Lower lobe of right lung (tissue), 2 donors: Measurements from ENCODE around the gene MACROD1. TPM values are rescaled to one million over a fixed set of nuclear protein-coding genes. Genes with fewer than 3 reads are reported as not detected.

ENCODE experiments used
- ATAC-seq, 2 donors: fragments of 200-7000 bp; cut with Tn5 transposase; one replicate each; pipeline ENCODE4 v1.9.1; 2020 to 2022; ENCODE audit warnings: mild to moderate bottlenecking in 2 of 2, moderate library complexity in 2 of 2
- DNase-seq: peaks from one replicate; pipeline ENCODE4 v3.0.0-alpha.2; 2020
- H3K27ac ChIP-seq: fragments of 200-600 bp; one replicate; pipeline ENCODE4 v1.8.0; 2022
- H3K27me3 ChIP-seq: fragments of 200-600 bp; one replicate; pipeline ENCODE4 v1.8.0; 2022; ENCODE audit warnings: low read depth
- H3K36me3 ChIP-seq: fragments of 200-600 bp; one replicate; pipeline ENCODE4 v1.8.0; 2022; ENCODE audit warnings: mild to moderate bottlenecking
- H3K4me1 ChIP-seq: fragments of 200-600 bp; one replicate; pipeline ENCODE4 v1.8.0; 2022
- H3K4me3 ChIP-seq: fragments of 200-600 bp; one replicate; pipeline ENCODE4 v1.8.0; 2022; ENCODE audit warnings: mild to moderate bottlenecking
- H3K9me3 ChIP-seq: fragments of 200-600 bp; one replicate; pipeline ENCODE4 v1.8.0; 2022
- CTCF ChIP-seq: fragments of 200-600 bp; IDR thresholded peaks from one replicate; pipeline ENCODE4 v1.8.0; 2022; ENCODE audit warnings: antibody characterized with exemption, mild to moderate bottlenecking
- intact Hi-C: fragments of 100-400 bp; cut with DNase I; formaldehyde crosslinking; loops from one replicate; pipeline ENCODE4 v1.11.0; 2022
- total RNA-seq: library from RNA; stranded (reverse); fragmentation: NEBNext Ultra II Directional; extraction: Animal tissue kit (Norgen Biotek cat#: 25700); gene quantifications from one replicate; pipeline ENCODE4 v1.2.1, GENCODE V29; 2021
- donor health status: DM: no; HTN: yes; CAD: no; lungs with severe emphysema.

MACROD1 gene
- total RNA-seq, 1 donor from 2014 or later, result 15.0 TPM

- Histone ChIP-seq H3K9me3 (no peaks in the 10 kb centered on the region), H3K4me1 (peaks cover 11% of the 10 kb centered on the region), H3K27me3 (peaks cover 30% of the 10 kb centered on the region), H3K27ac (no peak overlapping the region), H3K36me3 (no peaks in the 10 kb centered on the region), H3K4me3 (no peak overlapping the region)
- no peak for TF ChIP-seq CTCF
- intact Hi-C loops, result no loop called here
- DNase-seq (no peak), ATAC-seq (no peak)
These were observed 101.4 kb downstream of the MACROD1 start for GRCh38 chr11:64064374-64065140.

- Histone ChIP-seq H3K4me1 (peaks cover 11% of the 10 kb centered on the region), H3K9me3 (no peaks in the 10 kb centered on the region), H3K27me3 (peaks cover 30% of the 10 kb centered on the region), H3K27ac (no peak overlapping the region), H3K4me3 (no peak overlapping the region), H3K36me3 (no peaks in the 10 kb centered on the region)
- ATAC-seq, result no peak
- DNase-seq, result no peak
- intact Hi-C loops, result no loop called here
- no peak for TF ChIP-seq CTCF
These were observed 102.1 kb downstream of the MACROD1 start for GRCh38 chr11:64063777-64064176.

GRCh38 chr11:64062185-64063039 is 103.5 kb downstream of the MACROD1 start:
- no peak for DNase-seq

GRCh38 chr11:64060861-64061444 is 105.0 kb downstream of the MACROD1 start:
- DNase-seq (peak; percentile 72), ATAC-seq (peak; percentile 45 to 69)
- H3K4me1 ChIP-seq, result peaks cover 11% of the 10 kb centered on the region
- no peaks in the 10 kb centered on the region for H3K36me3 ChIP-seq
- intact Hi-C loops, result no loop called here
- no peak for TF ChIP-seq CTCF
- no peaks in the 10 kb centered on the region for H3K9me3 ChIP-seq
- no peak overlapping the region for H3K27ac ChIP-seq
- H3K4me3 ChIP-seq, result peak overlapping the region; percentile 49
- H3K27me3 ChIP-seq, result peaks cover 30% of the 10 kb centered on the region

More at GRCh38 chr11:64062185-64063039, 103.5 kb downstream of the MACROD1 start:
- Histone ChIP-seq H3K4me1 (peaks cover 11% of the 10 kb centered on the region), H3K27me3 (peaks cover 30% of the 10 kb centered on the region), H3K36me3 (no peaks in the 10 kb centered on the region), H3K4me3 (no peak overlapping the region), H3K9me3 (no peaks in the 10 kb centered on the region), H3K27ac (no peak overlapping the region)
- no peak for TF ChIP-seq CTCF
- intact Hi-C loops, result no loop called here
- ATAC-seq, result no peak

DNA sequence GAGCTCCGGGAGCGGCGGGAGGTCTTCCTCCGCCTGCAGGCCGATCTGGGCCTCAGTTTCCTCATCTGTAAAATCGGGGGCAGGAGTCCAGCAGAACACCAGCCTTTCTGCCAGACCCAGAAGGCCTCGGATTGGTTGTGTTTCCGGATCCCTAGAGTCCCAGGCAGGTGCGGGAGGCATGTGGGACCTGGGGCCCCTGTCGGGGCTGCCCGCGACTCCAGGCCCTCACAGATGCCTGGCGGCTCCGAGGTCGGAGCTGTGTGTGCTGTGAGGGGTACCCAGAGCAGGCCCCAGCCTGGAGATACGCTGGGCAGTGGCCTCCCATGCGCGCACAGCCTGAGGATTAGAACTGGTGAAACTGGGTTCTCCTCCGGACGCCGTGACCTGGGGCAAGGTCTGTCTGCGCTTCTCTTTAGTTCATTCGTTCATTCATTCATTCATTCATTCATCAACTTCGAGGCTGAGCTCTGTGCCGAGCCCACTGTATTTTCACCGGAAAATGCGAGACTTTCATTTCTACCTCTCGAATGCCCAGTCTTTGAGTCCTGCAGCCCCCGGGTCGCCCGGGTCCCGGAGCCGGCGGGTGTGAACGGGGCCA is 105.6 kb downstream of the MACROD1 start:
- DNase-seq (no peak), ATAC-seq (no peak)
- Histone ChIP-seq H3K36me3 (no peaks in the 10 kb centered on the region), H3K4me1 (peaks cover 11% of the 10 kb centered on the region), H3K27ac (no peak overlapping the region), H3K4me3 (peak overlapping the region; percentile 49), H3K9me3 (no peaks in the 10 kb centered on the region), H3K27me3 (peaks cover 30% of the 10 kb centered on the region)
- no peak for TF ChIP-seq CTCF
- intact Hi-C loops, result no loop called here
